Lower lobe of right lung (tissue), 2 donors: ENCODE measurements around the gene GALNT2. TPM values are rescaled to one million over a fixed set of nuclear protein-coding genes. Genes with fewer than 3 reads are reported as not detected.

Experiments used
- ATAC-seq, 2 donors: fragments of 200-7000 bp; cut with Tn5 transposase; one replicate each; pipeline ENCODE4 v1.9.1; 2020 to 2022; ENCODE audit warnings: mild to moderate bottlenecking in 2 of 2, moderate library complexity in 2 of 2
- DNase-seq: peaks from one replicate; pipeline ENCODE4 v3.0.0-alpha.2; 2020
- H3K27ac ChIP-seq: fragments of 200-600 bp; one replicate; pipeline ENCODE4 v1.8.0; 2022
- H3K27me3 ChIP-seq: fragments of 200-600 bp; one replicate; pipeline ENCODE4 v1.8.0; 2022; ENCODE audit warnings: low read depth
- H3K36me3 ChIP-seq: fragments of 200-600 bp; one replicate; pipeline ENCODE4 v1.8.0; 2022; ENCODE audit warnings: mild to moderate bottlenecking
- H3K4me1 ChIP-seq: fragments of 200-600 bp; one replicate; pipeline ENCODE4 v1.8.0; 2022
- H3K4me3 ChIP-seq: fragments of 200-600 bp; one replicate; pipeline ENCODE4 v1.8.0; 2022; ENCODE audit warnings: mild to moderate bottlenecking
- H3K9me3 ChIP-seq: fragments of 200-600 bp; one replicate; pipeline ENCODE4 v1.8.0; 2022
- intact Hi-C: fragments of 100-400 bp; cut with DNase I; formaldehyde crosslinking; loops from one replicate; pipeline ENCODE4 v1.11.0; 2022
- total RNA-seq: library from RNA; stranded (reverse); fragmentation: NEBNext Ultra II Directional; extraction: Animal tissue kit (Norgen Biotek cat#: 25700); gene quantifications from one replicate; pipeline ENCODE4 v1.2.1, GENCODE V29; 2021
- TF ChIP-seq, protein P1 (sequence below): fragments of 200-600 bp; IDR thresholded peaks from one replicate; pipeline ENCODE4 v1.8.0; 2022; ENCODE audit warnings: antibody characterized with exemption, mild to moderate bottlenecking
- donor health status: DM: no; HTN: yes; CAD: no; lungs with severe emphysema.

Gene GALNT2
- total RNA-seq, 1 donor from 2014 or later, result 48.0 TPM

DNA sequence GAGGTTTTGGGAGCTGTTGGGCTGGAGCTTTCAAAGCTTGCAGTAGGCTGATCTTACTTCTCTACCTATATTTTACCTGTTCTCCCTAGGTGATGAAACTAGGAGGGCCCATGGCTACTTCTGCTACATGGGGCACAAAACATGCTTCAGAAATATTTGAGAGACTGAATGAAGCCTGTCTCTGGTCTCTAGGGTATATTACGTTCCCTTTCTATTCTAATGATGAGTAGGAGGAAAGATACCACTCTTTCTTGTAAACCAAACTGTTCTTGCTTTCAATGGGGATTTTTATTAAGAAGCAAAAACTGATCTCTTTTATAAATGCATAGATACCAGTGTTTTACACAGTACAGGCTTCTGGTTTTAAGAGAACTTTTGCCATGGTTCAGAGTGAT lies 103.1 kb downstream of the GALNT2 start:
- intact Hi-C loops, result no loop called here
- Histone ChIP-seq H3K27ac (no peak overlapping the region), H3K4me3 (no peak overlapping the region), H3K36me3 (no peaks in the 10 kb centered on the region), H3K27me3 (no peaks in the 10 kb centered on the region), H3K4me1 (peaks cover 17% of the 10 kb centered on the region), H3K9me3 (no peaks in the 10 kb centered on the region)
- DNase-seq (no peak), ATAC-seq (no peak)
- TF ChIP-seq, protein P1, sequence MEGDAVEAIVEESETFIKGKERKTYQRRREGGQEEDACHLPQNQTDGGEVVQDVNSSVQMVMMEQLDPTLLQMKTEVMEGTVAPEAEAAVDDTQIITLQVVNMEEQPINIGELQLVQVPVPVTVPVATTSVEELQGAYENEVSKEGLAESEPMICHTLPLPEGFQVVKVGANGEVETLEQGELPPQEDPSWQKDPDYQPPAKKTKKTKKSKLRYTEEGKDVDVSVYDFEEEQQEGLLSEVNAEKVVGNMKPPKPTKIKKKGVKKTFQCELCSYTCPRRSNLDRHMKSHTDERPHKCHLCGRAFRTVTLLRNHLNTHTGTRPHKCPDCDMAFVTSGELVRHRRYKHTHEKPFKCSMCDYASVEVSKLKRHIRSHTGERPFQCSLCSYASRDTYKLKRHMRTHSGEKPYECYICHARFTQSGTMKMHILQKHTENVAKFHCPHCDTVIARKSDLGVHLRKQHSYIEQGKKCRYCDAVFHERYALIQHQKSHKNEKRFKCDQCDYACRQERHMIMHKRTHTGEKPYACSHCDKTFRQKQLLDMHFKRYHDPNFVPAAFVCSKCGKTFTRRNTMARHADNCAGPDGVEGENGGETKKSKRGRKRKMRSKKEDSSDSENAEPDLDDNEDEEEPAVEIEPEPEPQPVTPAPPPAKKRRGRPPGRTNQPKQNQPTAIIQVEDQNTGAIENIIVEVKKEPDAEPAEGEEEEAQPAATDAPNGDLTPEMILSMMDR, result no peak

DNA sequence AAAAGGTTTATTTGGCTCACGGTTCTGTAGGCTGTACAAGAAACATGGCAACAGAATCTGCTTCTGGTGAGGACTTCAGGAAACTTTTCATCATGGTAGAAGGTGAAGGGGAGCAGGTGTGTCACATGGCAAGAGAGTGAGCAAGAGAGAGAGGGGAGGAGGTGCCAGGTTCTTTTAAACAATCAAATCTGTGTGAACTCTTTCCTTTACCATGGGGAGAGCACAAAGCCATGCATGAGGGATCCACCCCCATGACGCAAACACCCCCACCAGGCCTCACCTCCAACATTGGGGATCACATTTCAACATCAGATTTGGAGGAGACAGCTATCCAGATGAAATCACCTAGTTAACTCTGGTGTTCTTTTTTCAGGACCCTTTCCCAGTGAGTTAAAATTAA lies 103.6 kb downstream of the GALNT2 start:
- DNase-seq, result no peak
- intact Hi-C loops, result no loop called here
- no peak overlapping the region for H3K4me3 ChIP-seq

DNA sequence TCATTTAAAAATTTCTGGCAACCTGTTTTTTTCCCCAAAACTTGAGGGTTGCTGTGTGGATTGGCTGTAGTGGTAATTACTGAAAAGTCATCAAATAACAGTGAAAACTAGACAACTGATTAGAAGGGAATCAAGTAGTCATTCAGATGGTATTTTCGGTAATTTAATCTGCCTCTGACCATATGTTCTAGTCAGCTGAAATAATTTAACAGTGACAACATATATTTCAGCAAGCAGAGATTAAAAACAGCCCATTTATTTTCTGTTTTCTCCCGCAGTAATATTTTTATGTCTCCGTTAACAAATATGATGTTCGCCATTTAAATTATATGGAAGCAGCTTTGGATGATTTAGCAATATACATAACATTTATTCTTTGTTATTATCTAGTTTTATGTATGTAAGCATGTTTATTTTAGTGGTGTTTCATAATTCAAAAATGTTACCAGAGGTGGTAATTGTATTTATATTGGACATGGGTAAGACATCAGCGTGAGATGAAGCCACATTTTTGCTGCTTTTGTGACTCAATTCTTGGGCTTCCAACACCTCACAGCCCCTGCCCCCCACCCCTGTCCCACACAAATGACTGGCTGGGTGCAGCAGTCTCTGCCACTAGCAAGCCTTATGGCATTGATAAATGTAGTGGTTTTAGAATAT lies 104.4 kb downstream of the GALNT2 start:
- Histone ChIP-seq H3K4me1 (peaks cover 20% of the 10 kb centered on the region), H3K27ac (no peak overlapping the region), H3K4me3 (no peak overlapping the region), H3K27me3 (no peaks in the 10 kb centered on the region), H3K9me3 (no peaks in the 10 kb centered on the region), H3K36me3 (no peaks in the 10 kb centered on the region)
- TF ChIP-seq, protein P1, result no peak
- no peak for ATAC-seq
- intact Hi-C loops, result no loop called here
- DNase-seq, result no peak

More for the DNA sequence above, 103.6 kb downstream of the GALNT2 start:
- Histone ChIP-seq H3K36me3 (no peaks in the 10 kb centered on the region), H3K9me3 (no peaks in the 10 kb centered on the region), H3K27me3 (no peaks in the 10 kb centered on the region), H3K27ac (no peak overlapping the region), H3K4me1 (peaks cover 17% of the 10 kb centered on the region)
- no peak for ATAC-seq
- TF ChIP-seq, protein P1, result no peak

DNA sequence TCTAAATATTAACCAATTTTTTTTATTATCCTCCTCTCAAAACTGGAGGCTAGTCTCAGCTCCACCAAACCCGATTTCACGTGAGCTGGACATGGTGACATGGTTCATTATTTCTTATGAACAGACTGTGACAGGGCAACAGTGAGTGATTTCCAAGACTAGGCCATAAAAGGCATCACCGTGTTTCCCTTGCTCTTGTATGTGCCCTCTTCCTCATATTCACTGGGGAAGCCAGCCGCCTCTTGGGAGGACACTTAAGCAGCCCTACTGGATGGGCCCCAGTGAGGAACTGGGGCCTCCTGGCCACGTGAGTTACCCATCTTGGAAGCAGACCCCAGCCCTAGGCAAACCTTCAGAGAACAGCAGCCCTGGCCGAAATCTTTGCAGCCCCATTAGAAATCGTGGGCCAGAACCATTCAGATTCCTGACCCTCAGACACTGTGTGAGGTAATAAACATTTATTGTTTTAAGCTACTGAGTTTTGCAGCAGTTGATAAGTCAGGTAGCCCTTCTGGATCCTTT lies 105.0 kb downstream of the GALNT2 start:
- H3K4me1 ChIP-seq, result peaks cover 22% of the 10 kb centered on the region
- no peak overlapping the region for H3K4me3 ChIP-seq
- H3K9me3 ChIP-seq, result no peaks in the 10 kb centered on the region
- TF ChIP-seq, protein P1, result no peak
- no peak overlapping the region for H3K27ac ChIP-seq
- H3K36me3 ChIP-seq, result no peaks in the 10 kb centered on the region
- intact Hi-C loops, result no loop called here
- DNase-seq, result no peak
- no peak for ATAC-seq
- no peaks in the 10 kb centered on the region for H3K27me3 ChIP-seq

DNA sequence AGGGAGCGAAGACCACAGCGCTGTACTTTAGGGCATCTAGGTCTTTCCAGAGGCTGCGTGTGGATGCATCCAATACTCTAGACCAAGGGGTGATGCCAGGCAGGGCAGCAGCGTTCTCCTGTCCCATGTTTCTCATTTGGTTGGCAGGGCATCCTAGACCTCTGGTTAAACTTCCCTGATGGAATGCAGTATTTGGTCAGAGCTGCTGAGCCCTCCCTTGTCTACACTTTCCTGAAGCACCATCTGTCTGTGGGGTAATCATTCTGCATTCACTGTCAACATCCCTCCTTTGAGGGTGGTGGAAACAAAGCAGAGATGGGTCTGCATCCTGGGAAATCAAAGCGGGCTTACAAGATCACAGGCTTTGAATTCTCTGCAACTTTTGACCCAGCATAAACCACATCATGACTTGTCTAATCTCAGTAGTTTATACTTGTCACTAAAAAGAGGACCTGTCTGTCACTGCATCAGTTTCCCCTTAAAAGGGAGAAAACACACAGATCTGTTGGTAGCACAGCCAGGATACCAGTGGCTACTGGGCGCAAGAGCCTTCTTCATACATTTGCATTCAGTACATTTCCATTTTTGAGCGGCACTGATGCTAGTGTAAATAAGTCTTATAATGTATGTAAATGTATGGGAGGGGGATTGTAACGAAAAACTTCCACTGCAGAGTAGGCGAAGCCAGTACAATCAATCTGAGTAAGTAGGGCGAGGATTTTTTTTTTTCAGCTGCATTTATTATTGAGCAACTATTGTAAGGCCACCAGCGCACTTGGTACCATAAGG lies 106.3 kb downstream of the GALNT2 start:
- Histone ChIP-seq H3K36me3 (peaks cover 4% of the 10 kb centered on the region), H3K27me3 (no peaks in the 10 kb centered on the region), H3K9me3 (no peaks in the 10 kb centered on the region), H3K4me1 (peaks cover 22% of the 10 kb centered on the region), H3K27ac (no peak overlapping the region), H3K4me3 (no peak overlapping the region)
- TF ChIP-seq, protein P1, result no peak
- no peak for DNase-seq
- intact Hi-C loops, result no loop called here
- no peak for ATAC-seq
